DMS114 treated with DMSO at 0.1 percent for 48 hours (cell line): ENCODE data around the gene PTPN3.
"Not testable (repeated sequence)": the region's sequence is repeated elsewhere in the genome, so short reads cannot be mapped to it uniquely, and the experiment has no call there.

Experiments
- DNase-seq: peaks from one replicate; lab custom pipeline; 2025; ENCODE audit not compliant: unreplicated experiment; lab: John Stamatoyannopoulos, UW

PTPN3 gene

GRCh38 chr9:109349421-109349846 lies 148.7 kb downstream of the PTPN3 start:
- no peak for DNase-seq

GRCh38 chr9:109346904-109347303 lies 151.2 kb downstream of the PTPN3 start:
- no peak for DNase-seq

GRCh38 chr9:109344866-109345265 lies 153.2 kb downstream of the PTPN3 start:
- no peak for DNase-seq

GRCh38 chr9:109342878-109343277 lies 155.2 kb downstream of the PTPN3 start:
- no peak for DNase-seq

GRCh38 chr9:109341561-109341960 lies 156.5 kb downstream of the PTPN3 start:
- DNase-seq: no peak

GRCh38 chr9:109340979-109341378 lies 157.1 kb downstream of the PTPN3 start:
- not testable (repeated sequence) for DNase-seq

- no peak for DNase-seq
These were observed 161.7 kb downstream of the PTPN3 start for GRCh38 chr9:109336409-109336808.

- no peak for DNase-seq
These were observed 162.2 kb downstream of the PTPN3 start for GRCh38 chr9:109335929-109336328.

- DNase-seq: no peak
These were observed 163.0 kb downstream of the PTPN3 start for GRCh38 chr9:109335121-109335520.

- no peak for DNase-seq
These were observed 166.8 kb downstream of the PTPN3 start for GRCh38 chr9:109331353-109331752.

GRCh38 chr9:109329638-109330258 lies 168.4 kb downstream of the PTPN3 start:
- no peak for DNase-seq

- DNase-seq: no peak
These were observed 169.0 kb downstream of the PTPN3 start for GRCh38 chr9:109328978-109329637.
